Stimulated activated naive CD4-positive, alpha-beta T cell (primary cell): ENCODE results near the gene AKAP10.
A peak's percentile ranks its signal among the peaks of the same experiment; 100 is the strongest.
"Not testable (repeated sequence)": the region's sequence is repeated elsewhere in the genome, so short reads cannot be mapped to it uniquely, and the experiment has no call there.

Experiments
- DNase-seq, 6 experiments: peaks; one replicate each; lab custom pipeline; 2025; lab: John Stamatoyannopoulos, UW

The AKAP10 gene, protein sequence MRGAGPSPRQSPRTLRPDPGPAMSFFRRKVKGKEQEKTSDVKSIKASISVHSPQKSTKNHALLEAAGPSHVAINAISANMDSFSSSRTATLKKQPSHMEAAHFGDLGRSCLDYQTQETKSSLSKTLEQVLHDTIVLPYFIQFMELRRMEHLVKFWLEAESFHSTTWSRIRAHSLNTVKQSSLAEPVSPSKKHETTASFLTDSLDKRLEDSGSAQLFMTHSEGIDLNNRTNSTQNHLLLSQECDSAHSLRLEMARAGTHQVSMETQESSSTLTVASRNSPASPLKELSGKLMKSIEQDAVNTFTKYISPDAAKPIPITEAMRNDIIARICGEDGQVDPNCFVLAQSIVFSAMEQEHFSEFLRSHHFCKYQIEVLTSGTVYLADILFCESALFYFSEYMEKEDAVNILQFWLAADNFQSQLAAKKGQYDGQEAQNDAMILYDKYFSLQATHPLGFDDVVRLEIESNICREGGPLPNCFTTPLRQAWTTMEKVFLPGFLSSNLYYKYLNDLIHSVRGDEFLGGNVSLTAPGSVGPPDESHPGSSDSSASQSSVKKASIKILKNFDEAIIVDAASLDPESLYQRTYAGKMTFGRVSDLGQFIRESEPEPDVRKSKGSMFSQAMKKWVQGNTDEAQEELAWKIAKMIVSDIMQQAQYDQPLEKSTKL

DNA sequence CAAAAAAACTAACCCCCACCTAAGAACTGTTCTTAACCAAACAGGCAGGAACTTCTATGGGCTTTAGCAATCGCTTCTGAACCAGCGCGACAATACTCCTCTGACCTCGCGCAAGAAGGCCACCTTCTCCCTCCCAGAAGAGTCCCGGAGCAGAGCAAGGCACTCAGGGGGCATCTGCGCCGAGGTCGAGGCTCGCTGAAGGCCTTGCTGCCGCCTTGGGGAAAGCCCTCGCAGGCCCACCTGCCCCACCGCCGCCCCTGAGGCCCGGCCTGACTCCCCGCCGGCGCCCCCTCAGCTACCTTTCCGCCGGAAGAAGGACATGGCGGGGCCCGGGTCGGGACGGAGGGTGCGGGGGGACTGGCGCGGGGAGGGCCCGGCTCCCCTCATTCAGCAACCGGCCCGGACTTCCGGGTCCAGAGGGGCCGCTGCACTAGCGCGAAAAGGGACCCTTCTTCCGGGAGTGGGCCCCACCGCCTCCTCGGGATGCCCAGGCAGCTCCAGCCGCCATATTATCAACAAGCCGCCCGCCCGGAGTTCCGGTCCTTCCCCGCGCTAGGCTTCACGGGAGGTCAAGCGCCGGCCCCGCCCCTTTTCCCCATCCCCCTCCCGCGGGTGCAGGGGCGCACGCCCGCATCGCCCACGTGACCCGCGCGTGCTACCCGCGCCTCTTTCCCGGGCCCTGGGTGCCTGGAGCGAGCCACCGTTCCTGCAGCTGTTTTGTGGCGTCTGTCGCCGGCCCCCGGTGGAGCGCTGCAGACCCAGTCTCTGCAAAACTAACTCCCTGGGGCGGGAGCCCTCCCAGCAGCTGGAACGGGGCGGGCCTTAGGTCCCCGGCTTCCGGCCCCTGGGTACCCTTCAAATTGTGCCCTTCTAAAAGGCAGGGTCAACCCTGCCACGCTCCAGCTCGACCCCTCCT is at the start of gene AKAP10:
Gene AKAP10 (minus strand): TSS at position 536 of the 916 bp plus-strand sequence. CDS start 149 bp downstream, at position 387.
- DNase-seq, result peak; percentile 75 to 88 (median 85)

DNA sequence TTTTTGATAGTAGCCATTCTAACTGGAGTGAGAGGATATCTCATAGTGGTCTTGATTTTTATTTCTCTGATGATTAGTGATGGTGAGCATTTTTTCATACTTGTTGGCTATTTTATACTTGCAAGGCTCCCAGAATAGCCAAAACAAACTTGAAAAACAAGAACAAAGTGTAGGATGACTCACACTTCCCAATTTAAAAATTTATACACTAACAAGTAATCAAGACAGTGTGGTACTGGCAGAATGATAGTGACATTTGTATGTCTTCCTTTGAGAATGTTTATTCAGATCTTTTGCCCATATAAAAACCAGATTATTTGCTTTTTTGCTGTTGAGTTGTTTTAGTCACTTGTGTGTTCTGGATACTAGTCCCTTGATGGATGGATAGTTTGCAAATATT is 49.3 kb upstream of the AKAP10 start:
- no peak for DNase-seq

GRCh38 chr17:20022701-20023100 is 45.1 kb upstream of the AKAP10 start:
- no peak for DNase-seq

GRCh38 chr17:20016475-20016992 is 38.9 kb upstream of the AKAP10 start:
- not testable (repeated sequence) for DNase-seq

GRCh38 chr17:20012017-20012536 is 34.4 kb upstream of the AKAP10 start:
- no peak for DNase-seq

DNA sequence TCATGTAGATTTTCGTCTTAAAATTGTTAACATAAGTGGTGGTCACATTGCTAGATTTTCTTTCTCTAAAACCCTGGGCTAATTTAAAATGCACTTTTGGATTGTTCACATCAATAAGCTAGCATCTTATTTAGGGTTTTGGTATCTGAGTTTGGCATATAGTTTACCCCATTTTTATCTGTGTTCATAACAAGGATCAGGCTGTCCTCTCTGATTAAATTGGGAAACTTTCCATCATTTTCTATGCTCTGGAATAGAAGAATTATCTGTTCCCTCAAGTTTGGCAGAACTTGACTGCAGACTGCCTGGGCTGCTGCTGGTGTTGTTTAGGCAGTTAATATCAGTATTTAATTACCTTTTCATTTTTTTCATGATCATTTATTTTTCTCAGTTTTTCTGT is 33.3 kb upstream of the AKAP10 start:
- no peak for DNase-seq

DNA sequence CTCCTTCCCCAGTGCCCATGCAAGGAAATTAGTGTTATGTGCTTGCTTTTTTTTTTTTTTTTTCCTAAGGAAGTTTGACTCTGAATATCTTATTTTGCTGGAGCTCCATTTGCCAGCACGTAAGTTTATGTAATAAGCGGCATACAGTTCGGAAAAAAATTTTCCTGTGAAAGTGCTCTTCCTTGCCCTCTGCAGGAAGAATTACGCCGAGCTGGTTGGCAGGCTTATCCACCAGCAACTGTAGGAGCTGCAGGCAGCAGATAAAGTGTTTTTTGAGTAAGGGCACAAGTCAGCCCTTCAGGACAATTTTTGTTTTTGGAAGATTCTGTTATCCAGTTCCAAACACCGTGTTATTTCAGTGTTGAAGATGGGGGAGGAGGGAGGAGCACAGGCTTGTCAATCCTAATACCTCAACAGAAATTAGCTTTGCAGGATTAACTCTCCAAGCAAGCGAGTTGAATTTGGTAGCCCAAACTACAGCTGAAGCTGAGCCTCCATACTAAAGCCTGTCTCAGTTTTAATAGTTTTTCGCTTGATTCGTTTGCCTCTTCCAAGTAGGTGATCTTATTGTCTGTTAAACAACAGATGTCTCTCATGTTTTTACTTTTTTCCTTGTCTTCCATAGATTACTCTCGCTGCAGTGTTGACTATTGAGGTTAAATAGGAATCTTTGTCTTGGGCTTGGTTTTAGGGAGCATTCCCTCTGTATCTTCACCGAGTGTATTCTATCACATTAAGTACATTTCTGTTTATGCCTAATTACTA is 32.7 kb upstream of the AKAP10 start:
- DNase-seq, result peak in 2 of 6 experiments; percentile 14 to 27

GRCh38 chr17:20009302-20010098 is 31.9 kb upstream of the AKAP10 start, which contains the start of gene SPECC1:
Gene SPECC1 (plus strand): TSS chr17:20009359. CDS start chr17:20096652, 87,293 bp downstream.
- DNase-seq, result peak; percentile 65 to 90 (median 76)

- no peak for DNase-seq
Observed at GRCh38 chr17:20009052-20009301, 31.3 kb upstream of the AKAP10 start.

DNA sequence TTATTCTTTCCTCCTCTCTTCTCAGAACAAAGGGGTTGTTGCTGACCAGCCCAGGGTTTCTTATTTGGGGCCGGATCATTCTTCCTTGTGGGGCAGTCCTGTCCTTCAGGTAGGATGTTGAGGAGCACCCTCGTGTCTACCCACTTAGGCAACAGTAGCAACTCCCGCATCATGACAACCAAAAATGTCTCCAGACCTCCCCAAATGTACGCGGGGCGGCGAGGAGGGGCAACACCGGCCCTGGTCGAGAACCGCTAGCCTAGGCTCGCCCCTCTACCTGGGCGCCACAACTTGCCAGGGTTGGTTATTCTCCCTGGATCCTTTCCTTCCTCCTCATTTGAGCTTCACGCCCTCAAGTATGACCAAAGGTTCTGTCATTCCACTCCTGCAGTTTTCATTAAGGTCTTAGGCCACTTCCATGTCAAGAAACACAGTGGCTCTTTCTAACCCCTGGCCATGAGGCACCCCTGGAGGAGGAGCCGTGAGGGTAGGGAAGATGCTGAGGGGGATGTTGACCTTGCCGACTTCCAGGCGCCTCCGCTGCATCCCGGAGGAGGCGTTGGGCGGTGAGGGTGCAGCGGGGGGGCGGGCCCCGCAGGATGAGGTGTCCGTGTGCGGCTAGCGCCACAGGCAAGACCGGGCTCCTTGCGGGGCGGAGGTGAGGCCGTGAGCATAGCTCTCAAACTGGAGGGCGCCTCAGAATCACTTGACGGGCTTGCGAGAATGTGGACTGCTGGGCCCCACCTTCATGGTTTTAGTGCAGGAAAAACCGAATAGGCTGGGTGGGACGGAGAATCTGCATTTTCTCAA is 30.8 kb upstream of the AKAP10 start:
- DNase-seq, result no peak

DNA sequence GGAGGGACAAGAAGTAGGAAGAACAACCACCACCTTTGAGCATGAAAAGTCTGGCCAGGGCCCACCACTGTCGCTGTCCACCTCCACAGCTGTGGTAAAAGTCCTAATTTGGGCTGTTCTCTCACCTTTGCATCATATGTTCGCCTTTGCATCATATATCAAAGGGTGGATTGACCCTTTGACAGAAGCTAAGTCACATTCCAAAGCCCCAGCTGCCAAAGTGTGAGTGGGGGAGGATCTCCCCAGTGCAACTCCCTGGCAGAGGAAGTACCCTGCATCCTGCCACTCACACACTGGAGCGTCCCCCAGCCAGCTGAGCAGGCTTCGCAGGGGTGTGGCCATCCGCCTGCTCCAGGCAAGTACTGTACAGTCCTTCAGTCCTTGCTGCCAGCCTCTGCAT is 18.9 kb upstream of the AKAP10 start:
- no peak for DNase-seq

DNA sequence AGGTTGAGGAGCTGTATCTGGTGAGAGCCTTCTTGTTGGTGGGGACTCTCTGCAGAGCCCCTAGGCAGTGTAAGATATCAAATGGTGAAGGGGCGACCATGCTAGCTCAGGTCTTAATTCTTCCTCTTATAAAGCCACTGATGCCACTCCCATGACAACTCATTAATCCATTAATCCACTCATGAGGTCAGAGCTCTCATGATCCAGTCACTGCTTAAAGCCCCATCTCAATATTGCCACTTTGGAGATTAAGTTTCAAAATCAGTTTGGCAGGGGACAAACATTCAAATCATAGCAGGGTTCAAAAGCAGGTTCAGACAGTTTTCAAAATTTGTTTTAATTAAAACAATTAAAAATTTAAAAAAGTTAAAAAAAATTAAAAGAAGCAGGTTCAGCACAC is 18.5 kb upstream of the AKAP10 start:
- DNase-seq, result no peak

GRCh38 chr17:19992803-19993713 is 15.4 kb upstream of the AKAP10 start:
- peak; percentile 49 to 79 (median 66) for DNase-seq

- DNase-seq, result no peak
Observed at GRCh38 chr17:19991252-19991885, 13.7 kb upstream of the AKAP10 start.

DNA sequence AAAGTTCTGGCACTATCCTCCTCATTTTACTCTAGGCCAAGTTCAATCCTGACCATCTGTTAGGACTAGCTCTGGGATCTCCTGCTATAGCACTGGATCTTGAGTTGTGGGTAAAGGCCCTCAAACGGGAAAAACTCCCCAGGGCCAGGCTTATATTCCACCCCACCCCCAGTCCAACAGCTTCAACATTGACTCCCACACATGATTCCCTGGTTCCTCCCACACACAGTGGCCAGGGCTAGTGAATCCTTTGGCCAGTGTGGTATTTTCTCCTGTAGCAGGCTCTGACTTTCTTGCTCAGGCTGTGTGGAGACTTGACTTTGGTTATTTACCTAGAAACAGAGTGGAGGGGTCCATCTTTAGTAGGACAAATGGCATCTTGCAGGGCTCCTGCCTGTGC is 10.3 kb upstream of the AKAP10 start:
- no peak for DNase-seq

DNA sequence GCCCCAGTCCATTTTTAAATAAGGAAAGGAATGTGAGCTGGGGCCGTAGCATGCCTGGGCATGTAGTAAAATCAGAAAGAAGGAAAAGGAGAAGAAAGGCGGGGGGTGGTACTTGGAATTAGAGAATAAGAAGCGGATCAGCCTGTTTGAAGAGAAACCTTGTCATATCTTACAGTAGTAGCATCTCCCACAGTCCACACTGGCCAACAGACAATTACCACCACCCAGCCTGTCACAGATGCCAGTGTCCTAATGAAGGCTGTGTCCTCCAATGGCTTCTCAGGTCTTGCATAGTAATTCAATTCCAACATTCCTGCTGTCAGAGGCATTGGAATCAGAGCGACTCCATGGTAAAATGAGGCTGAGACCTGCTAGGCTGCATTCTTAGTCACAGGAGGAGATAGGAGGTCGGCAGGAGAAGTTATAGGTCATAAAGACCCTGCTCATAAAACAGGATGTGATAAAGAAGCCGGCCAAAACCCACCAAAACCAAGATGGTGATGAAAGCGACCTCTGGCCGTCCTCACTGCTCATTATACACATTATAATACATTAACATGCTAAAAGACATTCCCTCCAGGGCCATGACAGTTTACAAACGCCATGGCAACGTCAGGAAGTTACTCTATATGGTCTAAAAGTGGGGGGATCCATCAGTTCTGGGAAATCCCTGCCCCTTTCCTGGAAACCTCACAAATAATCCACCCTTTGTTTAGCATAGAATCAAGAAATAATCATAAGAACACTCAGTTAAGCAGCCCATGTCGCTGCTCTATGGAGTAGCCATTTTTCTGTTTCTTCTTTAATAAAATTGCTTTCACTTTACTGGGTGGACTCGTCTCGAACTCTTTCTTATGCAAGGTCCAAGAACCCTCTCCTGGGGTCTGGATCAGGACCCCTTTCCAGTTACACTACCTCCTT is 9.6 kb upstream of the AKAP10 start:
- DNase-seq, result no peak
